CD4-positive, alpha-beta memory T cell (primary cell): Measurements from ENCODE around the gene ESAM. TPM values are rescaled to one million over a fixed set of nuclear protein-coding genes. Genes with fewer than 3 reads are reported as not detected.
A peak's percentile ranks its signal among the peaks of the same experiment; 100 is the strongest.

Experiments
- CTCF ChIA-PET: fragments of 350-600 bp; sonication (Branson Sonifier 250); formaldehyde crosslinking; loops from one replicate; lab custom pipeline; 2021; ENCODE audit warnings: inconsistent platforms; ENCODE audit not compliant: partially characterized antibody; lab: Charles Lee
- POLR2A ChIA-PET: fragments of 350-600 bp; sonication (Branson Sonifier 250); formaldehyde crosslinking; loops from one replicate; lab custom pipeline; 2021; ENCODE audit not compliant: partially characterized antibody; lab: Charles Lee
- DNase-seq, 5 donors: peaks; one replicate each; pipeline versions ENCODE4 v3.0.0 to v3.0.0-alpha.2; 2020 to 2022; ENCODE audit warnings: mixed read lengths in 1 of 5
- H3K27ac ChIP-seq: one replicate; pipeline ENCODE4 v1.7.0; 2013; ENCODE audit warnings: low read depth, low read length
- H3K27me3 ChIP-seq: 2 replicates; pipeline ENCODE4 v1.7.0; 2013; ENCODE audit warnings: mild to moderate bottlenecking, low read length, moderate library complexity; ENCODE audit not compliant: insufficient read depth
- H3K36me3 ChIP-seq: 2 replicates; pipeline ENCODE4 v1.7.0; 2013; ENCODE audit warnings: mild to moderate bottlenecking, low read length, moderate library complexity; ENCODE audit not compliant: insufficient read depth
- H3K4me1 ChIP-seq: 2 replicates; pipeline ENCODE4 v1.7.0; 2013; ENCODE audit warnings: mild to moderate bottlenecking, low read length, moderate library complexity; ENCODE audit not compliant: insufficient read depth
- H3K4me3 ChIP-seq, 2 donors: one replicate each; pipeline ENCODE4 v1.7.0; 2013; ENCODE audit warnings: low read length in 2 of 2, mild to moderate bottlenecking in 1 of 2
- H3K9me3 ChIP-seq, 2 donors: one replicate each; pipeline ENCODE4 v1.7.0; 2013; ENCODE audit warnings: low read length in 2 of 2, control low read depth in 1 of 2; ENCODE audit not compliant: control insufficient read depth in 1 of 2
- H3K27ac Mint-ChIP-seq, 7 donors: one replicate each; pipeline ENCODE4 v1.8.0; 2020 to 2021; ENCODE audit warnings: mixed read lengths in 7 of 7, mild to moderate bottlenecking in 6 of 7, inconsistent platforms in 3 of 7, moderate library complexity in 3 of 7
- H3K27me3 Mint-ChIP-seq, 2 donors: one replicate each; pipeline ENCODE4 v1.8.0; 2020 to 2021; ENCODE audit warnings: mixed read lengths in 2 of 2
- H3K36me3 Mint-ChIP-seq, 2 donors: one replicate each; pipeline ENCODE4 v1.8.0; 2020 to 2021; ENCODE audit warnings: mixed read lengths in 2 of 2, inconsistent platforms in 1 of 2, mild to moderate bottlenecking in 1 of 2
- H3K4me1 Mint-ChIP-seq, 4 donors: one replicate each; pipeline ENCODE4 v1.8.0; 2020 to 2021; ENCODE audit warnings: mixed read lengths in 4 of 4, mild to moderate bottlenecking in 1 of 4
- H3K4me3 Mint-ChIP-seq, 8 donors: one replicate each; pipeline ENCODE4 v1.8.0; 2020 to 2021; ENCODE audit warnings: mixed read lengths in 8 of 8, mild to moderate bottlenecking in 7 of 8, moderate library complexity in 6 of 8, inconsistent platforms in 3 of 8
- H3K9me3 Mint-ChIP-seq, 8 donors: one replicate each; pipeline ENCODE4 v1.8.0; 2020 to 2021; ENCODE audit warnings: mixed read lengths in 8 of 8, mild to moderate bottlenecking in 5 of 8, inconsistent platforms in 3 of 8, moderate library complexity in 1 of 8
- intact Hi-C: fragments of 100-400 bp; cut with micrococcal nuclease; formaldehyde crosslinking; loops from one replicate; pipeline ENCODE4 v1.15.1; 2023
- polyA plus RNA-seq, 2 donors: library from polyadenylated mRNA; unstranded; fragments of 300-500 nt; fragmentation: Illumina TruSeq; gene quantifications; one replicate each; pipeline ENCODE4 v1.2.3, GENCODE V29; 2021
- total RNA-seq, 2 experiments: library from RNA; stranded (reverse); gene quantifications; one replicate each; pipeline ENCODE4 v1.2.3, GENCODE V29; 2021

The ESAM gene
- total and polyA plus RNA-seq, 4 experiments from 2014 or later = 1.3 to 3.2 (median 1.6) TPM

- Histone ChIP-seq H3K4me3 (peak overlapping the region; percentile 61), H3K27me3 (peaks cover 34% of the 10 kb centered on the region), H3K36me3 (no peaks in the 10 kb centered on the region), H3K27ac (no peak overlapping the region), H3K9me3 (no peaks in the 10 kb centered on the region), H3K4me1 (peaks cover 29% of the 10 kb centered on the region)
- ChIA-PET CTCF (interaction anchor here (0.7 to 14.1 kb wide), 34 partner anchors 8 to 1331 kb away, joined by 3 to 239 read pairs (median 4); partner anchors contain the start of genes MSANTD2, NRGN, SIAE and SPA17), POLR2A (interaction anchor here (0.7 to 5.4 kb wide), 9 partner anchors 10 to 93 kb away, joined by 3 to 50 read pairs (median 4); partner anchors contain the start of genes MSANTD2, NRGN, SIAE and SPA17)
- Mint-ChIP-seq H3K36me3 (peaks cover 3 to 20% of the 10 kb centered on the region in 2 donors), H3K4me3 (peak overlapping the region; percentile 90 to 98 (median 94)), H3K9me3 (no peaks in the 10 kb centered on the region), H3K27ac (peak overlapping the region; percentile 70 to 89 (median 80)), H3K4me1 (peaks cover 4 to 30% (median 18%) of the 10 kb centered on the region in 4 donors), H3K27me3 (peaks cover 3 to 10% of the 10 kb centered on the region in 2 donors)
- intact Hi-C loops = loop anchor here (1.0 kb wide), 7 partner anchors 17 to 119 kb away; partner anchors contain the start of genes MSANTD2, NRGN, SIAE and SPA17
- DNase-seq = peak; percentile 80 to 84 (median 82)
These were observed 1.3 kb upstream of the ESAM start for GRCh38 chr11:124763156-124763947.

DNA sequence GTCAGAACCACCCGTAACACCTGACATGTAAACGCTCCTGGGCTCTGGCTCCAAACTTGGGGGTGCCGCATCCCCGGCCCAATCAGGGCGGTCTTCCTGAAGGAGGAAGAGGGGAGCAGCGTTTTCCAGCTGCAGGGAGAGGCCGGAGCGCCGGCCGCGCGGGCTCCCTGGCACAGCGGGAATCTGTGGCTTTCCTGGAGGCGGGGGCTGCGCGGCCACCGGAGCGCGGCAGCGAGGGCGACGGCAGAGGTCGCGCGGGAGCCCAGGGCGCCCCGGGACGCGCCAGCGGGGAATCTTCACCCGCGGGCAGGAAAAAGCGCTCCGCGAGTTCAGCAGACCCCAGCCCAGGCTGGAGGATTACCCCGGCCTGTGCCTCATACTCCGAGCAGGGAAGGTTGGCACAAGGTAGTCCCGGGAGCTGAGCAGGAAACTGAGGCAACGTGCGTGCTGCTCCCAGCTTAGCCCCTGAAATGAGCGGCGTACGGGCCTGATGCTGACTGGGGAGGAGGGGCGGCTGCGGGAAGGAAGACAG, 600 bp upstream of the ESAM start:
- H3K4me3 ChIP-seq = peak overlapping the region; percentile 61
- POLR2A ChIA-PET = interaction anchor here (1.0 to 5.4 kb wide), 7 partner anchors 10 to 92 kb away, joined by 3 to 50 read pairs (median 6); partner anchors contain the start of genes MSANTD2, SIAE and SPA17
- H3K9me3 ChIP-seq = no peaks in the 10 kb centered on the region
- Mint-ChIP-seq H3K4me3 (peak overlapping the region; percentile 90 to 98 (median 94)), H3K27ac (peak overlapping the region in 5 of 7 donors; percentile 70 to 89 (median 82)), H3K27me3 (peaks cover 8 to 17% of the 10 kb centered on the region in 2 donors), H3K9me3 (no peaks in the 10 kb centered on the region), H3K36me3 (peaks cover 3 to 16% of the 10 kb centered on the region in 2 donors), H3K4me1 (peaks cover 7 to 35% (median 22%) of the 10 kb centered on the region in 4 donors)
- intact Hi-C loops = loop anchor here (1.0 kb wide), 7 partner anchors 16 to 118 kb away; partner anchors contain the start of genes MSANTD2, NRGN, SIAE and SPA17
- DNase-seq = no peak
- H3K27ac ChIP-seq = no peak overlapping the region
- CTCF ChIA-PET = interaction anchor here (0.7 to 14.1 kb wide), 21 partner anchors 10 to 119 kb away, joined by 3 to 239 read pairs (median 9); partner anchors contain the start of genes MSANTD2, NRGN, SIAE and SPA17
- no peaks in the 10 kb centered on the region for H3K36me3 ChIP-seq
- peaks cover 33% of the 10 kb centered on the region for H3K4me1 ChIP-seq
- peaks cover 34% of the 10 kb centered on the region for H3K27me3 ChIP-seq

DNA sequence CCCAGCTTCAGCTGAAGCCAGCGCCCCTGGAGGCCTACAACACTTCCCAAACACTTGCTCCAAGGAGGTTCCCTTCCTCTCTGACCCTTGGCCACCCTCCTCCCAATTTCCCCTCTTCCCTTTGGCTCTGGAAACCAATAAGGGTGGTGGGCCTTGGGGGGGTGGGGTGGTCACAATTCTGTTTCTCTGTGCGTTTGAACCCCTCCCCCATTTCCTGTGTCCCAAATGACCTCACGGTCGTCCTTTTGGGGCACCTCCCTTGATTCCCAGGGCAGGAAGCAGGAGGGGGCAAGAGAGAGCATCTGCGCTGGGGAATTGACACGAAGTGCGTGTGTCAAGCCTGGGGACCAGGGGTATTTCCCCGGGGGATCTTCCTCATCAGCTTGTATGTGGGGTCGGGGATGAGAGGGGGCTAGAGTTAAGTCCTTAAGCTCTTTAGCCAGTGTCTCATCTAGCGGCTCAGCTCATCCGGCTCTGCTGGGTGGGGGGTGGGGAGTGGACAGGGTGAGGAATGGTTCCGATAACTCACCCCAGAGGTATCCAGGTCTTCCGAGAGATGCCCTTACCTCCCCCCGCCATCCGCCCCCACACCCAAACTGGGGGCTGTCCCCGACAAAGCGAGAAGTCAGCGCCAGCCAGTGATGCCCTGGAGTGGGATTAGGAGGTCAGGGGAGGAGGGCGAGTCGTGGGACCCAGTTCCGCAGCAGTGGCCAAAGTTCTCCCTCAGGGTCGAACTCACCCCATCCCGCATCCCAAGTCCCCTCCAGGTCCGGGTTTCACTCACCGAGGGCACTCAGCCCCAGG, 587 bp downstream of the ESAM start:
- Histone ChIP-seq H3K27me3 (peaks cover 34% of the 10 kb centered on the region), H3K4me1 (peaks cover 33% of the 10 kb centered on the region), H3K4me3 (peak overlapping the region in 1 of 2 donors; percentile 61), H3K27ac (no peak overlapping the region), H3K9me3 (no peaks in the 10 kb centered on the region), H3K36me3 (no peaks in the 10 kb centered on the region)
- H3K27me3 Mint-ChIP-seq = peaks cover 16 to 24% of the 10 kb centered on the region in 2 donors
- intact Hi-C loops = no loop called here
- peak overlapping the region; percentile 41 to 79 (median 69) for H3K4me3 Mint-ChIP-seq
- H3K9me3 Mint-ChIP-seq = no peaks in the 10 kb centered on the region
- DNase-seq = no peak
- peaks cover 3 to 6% of the 10 kb centered on the region in 2 donors for H3K36me3 Mint-ChIP-seq
- ChIA-PET POLR2A (interaction anchor here (0.6 to 5.4 kb wide), 7 partner anchors 9 to 1292 kb away, joined by 3 to 50 read pairs (median 5); partner anchors contain the start of genes MSANTD2, SIAE, SPA17 and VSIG2), CTCF (interaction anchor here (1.0 to 14.1 kb wide), 8 partner anchors 11 to 94 kb away, joined by 3 to 239 read pairs (median 23); partner anchors contain the start of genes NRGN, SIAE, SPA17 and VSIG2)
- H3K4me1 Mint-ChIP-seq = peaks cover 7 to 42% (median 22%) of the 10 kb centered on the region in 4 donors
- H3K27ac Mint-ChIP-seq = peak overlapping the region in 4 of 7 donors; percentile 1 to 64 (median 20)

GRCh38 chr11:124760806-124761205, 1.3 kb downstream of the ESAM start:
- H3K27ac Mint-ChIP-seq = no peak overlapping the region
- H3K4me3 ChIP-seq = no peak overlapping the region
- intact Hi-C loops = no loop called here

GRCh38 chr11:124760205-124760652, 1.9 kb downstream of the ESAM start:
- intact Hi-C loops = no loop called here
- H3K9me3 Mint-ChIP-seq = no peaks in the 10 kb centered on the region
- no peaks in the 10 kb centered on the region for H3K36me3 ChIP-seq
- H3K4me1 ChIP-seq = peaks cover 33% of the 10 kb centered on the region
- peaks cover 0 to 4% of the 10 kb centered on the region in 2 donors for H3K36me3 Mint-ChIP-seq
- no peak for DNase-seq
- ChIA-PET POLR2A (interaction anchor here (1.6 to 5.4 kb wide), 2 partner anchors 14 to 38 kb away, joined by 5 to 50 read pairs; no protein-coding TSS in a partner anchor), CTCF (interaction anchor here (5.3 to 14.1 kb wide), 3 partner anchors 12 to 89 kb away, joined by 28 to 239 read pairs (median 224); partner anchors contain the start of genes NRGN, SIAE, SPA17 and VSIG2)
- peaks cover 7 to 42% (median 22%) of the 10 kb centered on the region in 4 donors for H3K4me1 Mint-ChIP-seq
- H3K27me3 Mint-ChIP-seq = peaks cover 22 to 32% of the 10 kb centered on the region in 2 donors
- peaks cover 34% of the 10 kb centered on the region for H3K27me3 ChIP-seq
- no peak overlapping the region for H3K27ac Mint-ChIP-seq
- H3K9me3 ChIP-seq = no peaks in the 10 kb centered on the region
- no peak overlapping the region for H3K27ac ChIP-seq
- peak overlapping the region in 3 of 8 donors; percentile 13 to 49 (median 20) for H3K4me3 Mint-ChIP-seq
- H3K4me3 ChIP-seq = no peak overlapping the region

More at GRCh38 chr11:124760806-124761205, 1.3 kb downstream of the ESAM start:
- H3K9me3 Mint-ChIP-seq = no peaks in the 10 kb centered on the region
- POLR2A ChIA-PET = interaction anchor here (1.1 to 5.4 kb wide), 5 partner anchors 8 to 90 kb away, joined by 5 to 50 read pairs (median 8); partner anchors contain the start of genes SIAE, SPA17 and VSIG2
- H3K4me1 Mint-ChIP-seq = peaks cover 7 to 42% (median 22%) of the 10 kb centered on the region in 4 donors
- peak overlapping the region in 5 of 8 donors; percentile 6 to 62 (median 46) for H3K4me3 Mint-ChIP-seq
- Histone ChIP-seq H3K27me3 (peaks cover 34% of the 10 kb centered on the region), H3K36me3 (no peaks in the 10 kb centered on the region), H3K9me3 (no peaks in the 10 kb centered on the region), H3K27ac (no peak overlapping the region), H3K4me1 (peaks cover 33% of the 10 kb centered on the region)
- no peak for DNase-seq
- peaks cover 22 to 31% of the 10 kb centered on the region in 2 donors for H3K27me3 Mint-ChIP-seq
- peaks cover 0 to 4% of the 10 kb centered on the region in 2 donors for H3K36me3 Mint-ChIP-seq
- CTCF ChIA-PET = interaction anchor here (1.0 to 14.1 kb wide), 5 partner anchors 12 to 93 kb away, joined by 3 to 239 read pairs (median 28); partner anchors contain the start of genes NRGN, SIAE, SPA17 and VSIG2
